ENCODE results near the gene PTTG1IP.

The PTTG1IP gene

GRCh38 chr21:44873356-44874239 lies at the start of gene PTTG1IP:
Gene PTTG1IP (minus strand): TSS chr21:44873690. CDS start chr21:44873616, 74 bp downstream.
- in situ Hi-C loops (cut with HindIII; ENCODE audit: low sequenced_read_pairs) = loop anchor here (10.0 kb wide), 1 partner anchor 69 kb away; the partner anchor contains the start of gene UBE2G2

GRCh38 chr21:44921928-44922327 lies 48.4 kb upstream of the PTTG1IP start:
- DNase-seq (ENCODE audit: low read depth) = no peak
- in situ Hi-C loops (cut with HindIII; ENCODE audit: low sequenced_read_pairs) = no loop called here
- TF ChIP-seq CTCF (IDR thresholded peaks at IDR 0.05; ENCODE audit: low read depth, low read length, missing control alignments) = no peak
- no peak overlapping the region for H3K4me3 ChIP-seq (ENCODE audit: low read depth, low read length)

More at GRCh38 chr21:44873356-44874239, at the start of gene PTTG1IP:
- no peak for TF ChIP-seq CTCF (IDR thresholded peaks at IDR 0.05; ENCODE audit: low read depth, low read length, missing control alignments)
- DNase-seq (ENCODE audit: low read depth) = peak; percentile 90
- H3K4me3 ChIP-seq (ENCODE audit: low read depth, low read length) = peak within 1 kb of the TSS; percentile 89

GRCh38 chr21:44920694-44921604 lies 47.5 kb upstream of the PTTG1IP start, which contains the start of gene ITGB2:
Gene ITGB2 (minus strand): TSS chr21:44920899. CDS start chr21:44910782, 10,117 bp downstream.
- DNase-seq (ENCODE audit: low read depth) = no peak
- TF ChIP-seq CTCF (IDR thresholded peaks at IDR 0.05; ENCODE audit: low read depth, low read length, missing control alignments) = no peak
- H3K4me3 ChIP-seq (ENCODE audit: low read depth, low read length) = no peak within 1 kb of the TSS
- in situ Hi-C loops (cut with HindIII; ENCODE audit: low sequenced_read_pairs) = no loop called here

GRCh38 chr21:44919913-44920693 lies 46.6 kb upstream of the PTTG1IP start:
- in situ Hi-C loops (cut with HindIII; ENCODE audit: low sequenced_read_pairs) = no loop called here
- TF ChIP-seq CTCF (IDR thresholded peaks at IDR 0.05; ENCODE audit: low read depth, low read length, missing control alignments) = no peak
- H3K4me3 ChIP-seq (ENCODE audit: low read depth, low read length) = no peak overlapping the region
- no peak for DNase-seq (ENCODE audit: low read depth)

GRCh38 chr21:44919111-44919912 lies 45.8 kb upstream of the PTTG1IP start:
- TF ChIP-seq CTCF (IDR thresholded peaks at IDR 0.05; ENCODE audit: low read depth, low read length, missing control alignments) = no peak
- H3K4me3 ChIP-seq (ENCODE audit: low read depth, low read length) = no peak overlapping the region
- in situ Hi-C loops (cut with HindIII; ENCODE audit: low sequenced_read_pairs) = no loop called here
- DNase-seq (ENCODE audit: low read depth) = no peak
